ENCODE data around the gene NPY4R2.
"Not testable (repeated sequence)": the region's sequence is repeated elsewhere in the genome, so short reads cannot be mapped to it uniquely, and the experiment has no call there.

NPY4R2 gene

DNA sequence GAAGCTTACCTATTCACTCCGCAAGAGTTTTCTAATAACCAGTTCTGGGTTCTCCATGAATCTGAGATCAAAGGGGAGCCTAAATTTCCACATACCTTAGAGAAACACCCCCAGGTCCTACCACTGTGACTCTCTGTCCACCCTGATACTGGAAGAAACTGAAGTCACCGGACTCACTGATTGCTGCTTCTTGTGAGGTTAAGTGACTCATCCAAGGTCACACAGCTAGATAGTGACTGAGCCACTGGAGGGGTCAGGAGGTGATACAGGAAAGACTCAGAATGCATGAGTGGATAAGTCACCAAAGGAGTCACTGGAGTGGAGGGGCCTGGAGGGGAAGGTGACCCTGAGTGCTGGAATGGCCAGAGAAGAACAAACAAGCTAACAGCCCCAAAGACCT is 9.8 kb downstream of the NPY4R2 start:
- not testable (repeated sequence) for DNase-seq (ENCODE audit: low read depth in 4 of 4, low spot score in 1 of 4)

DNA sequence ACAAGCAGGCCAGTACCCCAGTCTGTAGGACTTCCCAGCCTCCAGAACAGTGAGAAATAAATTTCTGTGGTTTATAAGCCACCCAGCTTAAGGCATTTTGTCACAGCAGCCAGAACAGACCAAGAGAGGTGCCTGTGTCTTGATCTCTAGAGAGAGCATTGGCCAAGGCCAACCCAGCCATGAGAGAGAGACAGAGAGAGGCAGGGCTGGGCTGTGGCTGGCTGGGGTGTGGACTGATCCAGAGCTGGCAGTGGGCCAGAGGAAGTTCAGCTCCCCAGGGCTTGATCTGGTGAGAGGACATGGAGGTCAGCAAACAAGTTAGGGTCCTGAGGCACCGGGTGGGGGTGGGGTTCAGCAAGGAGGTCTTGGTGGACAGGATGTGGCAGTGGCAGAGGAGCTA is 14.4 kb downstream of the NPY4R2 start:
- not testable (repeated sequence) for DNase-seq (ENCODE audit: low read depth in 4 of 4, low spot score in 1 of 4)

DNA sequence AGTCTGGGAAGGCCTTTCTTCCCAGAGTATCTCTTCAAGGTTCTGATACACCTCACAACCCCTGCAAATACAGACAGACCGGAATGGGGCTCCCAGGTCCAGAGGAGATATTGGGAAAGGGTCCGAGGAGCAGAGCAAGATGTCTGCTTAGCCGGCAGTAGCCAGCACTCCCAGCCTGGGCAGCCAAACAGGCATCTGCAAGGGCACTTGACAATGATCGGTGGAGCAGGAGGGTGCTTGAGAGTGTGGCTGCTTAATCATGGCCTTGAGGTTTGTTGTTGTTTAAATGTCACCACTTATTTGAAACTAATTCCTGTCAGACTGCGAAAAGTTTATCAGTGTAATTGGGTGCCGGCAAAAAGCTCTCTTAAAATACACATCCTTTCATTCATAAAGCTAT is 15.0 kb downstream of the NPY4R2 start:
- not testable (repeated sequence) for DNase-seq (ENCODE audit: low read depth in 4 of 4, low spot score in 1 of 4)

DNA sequence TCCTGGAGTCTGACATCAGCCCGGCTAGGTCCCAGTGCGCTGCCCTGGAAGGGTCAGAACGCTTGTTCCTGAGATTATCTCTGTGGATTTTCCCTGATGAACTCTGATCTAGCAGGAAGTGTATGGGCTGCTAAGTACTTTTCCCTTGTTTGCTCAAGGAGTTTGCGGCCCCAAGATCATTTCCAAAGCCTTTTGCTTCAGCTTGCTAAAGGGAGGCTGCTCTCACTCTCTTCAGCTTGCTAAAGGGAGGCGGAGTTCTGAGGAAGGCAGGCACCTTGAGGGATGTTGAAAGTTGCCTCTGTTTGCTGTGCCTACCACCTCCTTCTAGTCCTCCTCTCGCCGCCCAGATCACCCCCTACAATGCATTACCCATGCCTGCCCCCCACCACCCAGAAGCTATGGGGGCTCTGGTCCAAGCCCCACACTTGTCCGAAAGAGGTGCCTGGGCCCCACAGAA is 18.3 kb downstream of the NPY4R2 start:
- DNase-seq (ENCODE audit: low read depth in 4 of 4, low spot score in 1 of 4) = not testable (repeated sequence)

DNA sequence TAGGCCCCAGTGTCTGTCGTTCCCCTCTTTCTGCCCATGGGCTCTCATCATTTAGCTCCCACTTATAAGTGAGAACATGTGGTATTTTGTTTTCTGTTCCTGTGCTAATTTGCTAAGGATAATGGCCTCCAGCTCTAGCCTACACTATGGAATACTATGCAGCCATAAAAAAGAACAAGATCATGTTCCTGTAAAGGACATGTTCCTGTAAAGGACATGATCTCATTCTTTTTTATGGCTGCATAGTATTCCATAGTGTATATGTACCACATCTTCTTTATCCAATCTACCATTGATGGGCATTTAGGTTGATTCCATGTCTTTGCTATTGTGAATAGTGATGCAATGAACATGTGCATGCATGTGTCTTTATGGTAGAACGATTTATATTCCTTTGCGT is 19.2 kb downstream of the NPY4R2 start:
- DNase-seq (ENCODE audit: low read depth in 4 of 4, low spot score in 1 of 4) = not testable (repeated sequence)

DNA sequence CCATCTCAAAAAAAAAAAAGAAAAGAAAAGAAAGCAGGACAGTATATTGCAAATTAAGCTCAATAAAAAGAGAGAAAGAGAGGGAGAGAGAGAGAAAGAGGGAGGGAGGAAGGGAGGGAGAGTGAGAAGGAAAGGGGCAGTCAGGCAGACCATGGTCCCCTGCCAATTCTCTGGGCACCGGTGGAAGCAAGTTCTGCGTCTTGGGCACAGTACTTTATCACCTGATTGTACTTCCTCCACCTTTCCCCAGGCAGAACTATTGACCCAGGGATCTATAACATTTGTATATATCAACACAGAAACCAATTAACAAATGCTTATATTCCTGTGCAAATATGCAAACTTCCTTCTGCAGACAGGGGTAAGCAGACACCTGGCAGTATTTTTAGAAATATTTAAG is 22.4 kb downstream of the NPY4R2 start:
- not testable (repeated sequence) for DNase-seq (ENCODE audit: low read depth in 4 of 4, low spot score in 1 of 4)

DNA sequence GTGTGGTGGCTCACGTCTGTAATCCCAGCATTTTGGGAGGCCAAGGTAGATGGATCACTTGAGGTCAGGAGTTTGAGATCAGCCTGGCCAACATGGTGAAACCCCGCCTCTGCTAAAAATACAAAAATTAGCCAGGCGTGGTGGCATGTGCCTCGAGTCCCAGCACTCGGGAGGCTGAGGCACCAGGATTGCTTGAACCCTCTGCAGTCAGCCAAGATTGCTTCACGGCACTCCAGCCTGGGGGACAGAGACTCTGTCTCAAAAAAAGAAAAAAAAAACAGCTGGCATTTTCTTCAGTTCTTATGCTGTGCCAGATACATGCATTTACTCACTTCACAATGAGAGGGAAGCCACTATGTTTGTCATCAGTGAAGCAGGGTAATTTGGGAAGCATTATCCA is 22.9 kb downstream of the NPY4R2 start:
- not testable (repeated sequence) for DNase-seq (ENCODE audit: low read depth in 4 of 4, low spot score in 1 of 4)

DNA sequence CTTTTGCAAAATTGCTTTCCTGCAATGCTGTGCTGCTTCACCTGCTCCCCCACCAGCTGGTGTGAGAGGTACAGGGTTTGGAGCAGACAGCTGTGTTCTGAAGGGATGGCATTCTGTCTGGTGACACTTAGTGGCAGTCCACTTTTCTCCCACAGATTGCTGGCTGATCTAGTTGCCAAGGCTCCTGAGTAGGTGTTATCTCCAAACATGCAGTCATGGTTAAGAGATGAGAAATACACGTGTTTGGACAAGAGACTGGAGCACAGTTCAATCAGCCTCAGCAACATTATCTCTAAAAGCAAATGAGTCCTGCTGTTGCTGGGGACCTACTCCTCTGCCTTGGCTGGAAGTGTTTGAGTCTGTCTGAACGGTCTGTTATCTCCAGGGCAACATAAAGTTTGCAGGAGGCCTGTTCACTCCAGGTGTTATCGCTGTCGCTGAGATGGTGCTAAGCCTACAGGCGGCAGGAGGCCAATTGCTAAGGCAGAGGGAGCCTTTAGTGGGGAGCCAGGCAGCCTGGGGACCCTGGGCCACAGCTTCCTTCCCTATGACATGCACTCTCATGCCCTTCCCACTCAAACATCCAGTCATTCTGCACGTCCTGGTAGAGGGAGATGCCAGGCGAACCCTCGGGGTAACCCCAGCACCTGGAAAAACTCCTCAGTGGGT is 24.0 kb downstream of the NPY4R2 start:
- DNase-seq (ENCODE audit: low read depth in 4 of 4, low spot score in 1 of 4) = not testable (repeated sequence)

DNA sequence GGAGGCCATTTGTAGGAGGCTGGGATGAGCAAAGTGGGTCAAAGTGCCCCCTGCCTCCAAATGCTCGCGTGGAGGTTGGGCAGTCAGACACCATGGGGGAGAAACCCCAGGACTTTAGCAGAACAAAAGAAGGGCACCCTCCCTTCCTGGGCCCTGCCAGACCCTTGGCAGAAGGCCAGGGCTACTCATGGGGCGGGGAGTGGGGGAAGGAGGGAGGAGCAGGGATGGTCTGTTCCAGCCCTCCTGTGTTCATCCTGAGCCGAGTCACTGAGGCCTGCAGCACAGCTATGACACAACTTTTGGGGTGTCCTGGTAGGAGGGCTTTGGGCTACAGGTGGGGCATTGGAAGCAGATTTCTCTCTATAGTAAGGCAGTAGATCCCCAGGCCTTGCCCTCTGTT is 24.9 kb downstream of the NPY4R2 start:
- not testable (repeated sequence) for DNase-seq (ENCODE audit: low read depth in 4 of 4, low spot score in 1 of 4)

DNA sequence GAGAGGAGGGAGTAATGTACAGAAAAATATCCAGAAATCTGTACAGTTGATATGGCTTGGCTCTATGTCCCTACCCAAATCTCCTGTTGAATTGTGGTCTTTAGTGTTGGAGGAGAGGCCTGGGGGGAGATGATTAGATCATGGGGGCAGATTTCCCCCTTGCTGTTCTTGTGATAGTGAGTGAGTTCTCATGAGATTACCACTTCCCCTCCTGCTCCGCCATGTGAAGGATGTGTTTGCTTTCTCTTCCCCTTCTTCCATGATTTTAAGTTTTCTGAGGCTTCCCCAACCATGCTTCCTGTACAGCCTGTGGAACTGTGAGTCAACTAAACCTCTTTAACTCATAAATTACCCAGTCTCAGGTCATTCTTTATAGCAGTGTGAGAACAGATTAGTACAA is 29.0 kb downstream of the NPY4R2 start:
- not testable (repeated sequence) for DNase-seq (ENCODE audit: low read depth in 4 of 4, low spot score in 1 of 4)

DNA sequence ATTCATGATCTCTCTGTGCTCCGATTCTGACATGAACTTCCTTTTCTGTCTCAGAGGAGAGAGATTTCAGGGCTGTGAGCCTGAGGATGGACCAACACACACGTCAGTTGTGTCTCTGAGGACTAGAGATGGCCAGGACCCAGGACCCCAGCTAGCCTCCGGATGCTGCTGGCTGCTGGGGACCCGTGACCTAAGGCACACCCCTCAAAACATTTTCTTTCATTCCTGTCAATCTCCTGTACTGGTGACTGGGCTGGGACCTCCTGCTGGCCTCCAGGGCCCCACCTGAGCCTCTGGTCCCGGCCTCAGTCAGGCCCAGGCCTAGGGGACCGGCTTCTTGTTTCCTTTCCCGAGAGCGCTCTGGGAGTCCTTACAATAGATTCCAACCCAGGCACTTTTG is 38.7 kb downstream of the NPY4R2 start:
- not testable (repeated sequence) for DNase-seq (ENCODE audit: low read depth in 4 of 4, low spot score in 1 of 4)

DNA sequence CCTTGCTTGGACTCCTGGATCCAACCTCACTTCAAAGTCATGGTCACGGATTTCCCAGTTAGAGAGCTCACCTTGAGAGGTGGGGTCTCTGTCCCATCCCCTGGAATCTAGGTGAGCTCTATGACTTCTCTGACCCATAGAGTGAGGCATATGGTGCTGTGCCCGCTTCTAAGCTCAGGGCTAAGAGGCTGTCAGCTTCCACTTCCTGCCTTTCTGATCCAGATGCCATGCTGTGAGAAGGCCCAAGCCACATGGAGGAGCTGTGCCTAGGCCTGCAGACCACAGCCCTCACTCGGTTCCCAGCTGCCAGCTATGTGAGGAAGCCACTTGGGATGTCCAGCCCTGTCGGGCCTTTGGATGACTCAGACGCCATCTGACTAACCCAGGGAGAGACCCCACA is 41.2 kb downstream of the NPY4R2 start:
- DNase-seq (ENCODE audit: low read depth in 4 of 4, low spot score in 1 of 4) = not testable (repeated sequence)

DNA sequence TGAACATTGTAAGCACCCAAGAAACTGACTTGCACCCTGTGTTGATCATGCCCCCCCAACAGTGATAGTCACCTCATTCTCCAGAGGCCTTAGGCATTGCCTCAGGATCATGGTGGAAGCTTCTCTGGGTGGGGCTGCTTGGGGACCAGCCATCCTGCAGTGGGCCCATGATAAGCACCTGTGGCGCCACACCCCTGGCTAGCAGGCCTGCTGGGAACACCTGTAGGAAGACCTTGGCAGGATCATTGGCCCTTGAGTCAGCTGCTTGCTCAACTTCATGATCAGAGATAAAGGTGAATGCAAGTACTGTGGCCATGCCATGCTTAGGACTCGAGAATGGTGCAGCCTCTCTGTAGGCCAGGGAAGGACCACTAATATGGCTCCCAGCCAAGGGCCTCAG is 42.2 kb downstream of the NPY4R2 start:
- not testable (repeated sequence) for DNase-seq (ENCODE audit: low read depth in 4 of 4, low spot score in 1 of 4)

DNA sequence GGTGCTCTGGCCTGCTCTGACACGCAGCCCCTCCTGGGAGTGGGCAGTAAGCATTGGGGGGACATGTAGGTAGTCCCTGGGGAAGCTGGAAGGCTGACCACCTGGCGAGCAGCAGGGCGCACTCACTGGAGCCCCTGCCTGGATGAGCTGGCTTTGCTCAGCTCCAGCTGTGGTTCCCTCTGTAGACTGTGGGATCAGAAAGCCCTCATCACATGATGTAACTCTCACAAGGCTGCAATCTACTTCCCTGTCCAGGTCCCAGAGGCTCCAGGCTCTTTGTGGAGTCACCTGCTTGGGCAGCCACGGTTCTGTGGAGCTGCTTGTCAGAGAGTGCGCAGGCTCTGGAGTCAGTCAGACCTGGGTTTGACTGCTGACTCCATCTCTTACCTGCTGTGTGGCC is 44.3 kb downstream of the NPY4R2 start:
- DNase-seq (ENCODE audit: low read depth in 4 of 4, low spot score in 1 of 4) = not testable (repeated sequence)

DNA sequence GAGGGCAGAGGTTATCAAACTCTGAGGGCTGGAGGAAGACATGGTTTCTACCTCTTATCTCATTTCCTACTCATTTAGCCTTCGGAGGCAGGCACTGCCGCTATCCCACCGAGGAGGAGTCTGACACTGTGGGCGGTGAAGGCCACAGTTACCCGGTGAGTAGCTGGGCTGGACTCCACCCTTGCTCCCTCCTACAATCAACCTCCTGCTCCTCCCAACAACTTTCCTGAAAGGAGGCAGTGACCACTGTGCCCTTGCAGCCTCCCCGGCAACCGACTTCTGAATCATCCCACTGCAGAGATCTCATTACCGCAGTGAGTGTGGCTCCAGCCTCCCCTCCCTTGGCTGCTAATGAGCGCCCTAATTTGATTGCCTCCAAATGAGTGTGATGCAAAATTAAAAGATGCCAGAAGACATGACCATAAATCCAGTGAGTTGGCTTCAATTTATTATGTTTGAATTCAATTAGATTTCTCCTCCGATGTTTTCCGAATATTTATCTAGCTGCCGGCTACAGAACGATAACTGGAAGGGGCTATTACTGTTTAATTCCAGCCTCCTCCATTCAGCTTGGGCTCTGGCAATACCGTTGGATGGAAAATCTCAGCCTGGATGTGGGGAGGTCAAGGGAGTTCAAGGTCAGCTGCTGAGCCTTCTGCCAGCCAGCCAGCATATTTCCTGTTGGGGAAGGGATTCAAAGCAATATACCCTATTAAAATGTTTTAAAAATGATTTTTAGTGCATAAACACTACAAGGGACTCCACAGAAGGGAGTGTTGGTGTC is 46.0 kb downstream of the NPY4R2 start:
- DNase-seq (ENCODE audit: low read depth in 4 of 4, low spot score in 1 of 4) = not testable (repeated sequence)

DNA sequence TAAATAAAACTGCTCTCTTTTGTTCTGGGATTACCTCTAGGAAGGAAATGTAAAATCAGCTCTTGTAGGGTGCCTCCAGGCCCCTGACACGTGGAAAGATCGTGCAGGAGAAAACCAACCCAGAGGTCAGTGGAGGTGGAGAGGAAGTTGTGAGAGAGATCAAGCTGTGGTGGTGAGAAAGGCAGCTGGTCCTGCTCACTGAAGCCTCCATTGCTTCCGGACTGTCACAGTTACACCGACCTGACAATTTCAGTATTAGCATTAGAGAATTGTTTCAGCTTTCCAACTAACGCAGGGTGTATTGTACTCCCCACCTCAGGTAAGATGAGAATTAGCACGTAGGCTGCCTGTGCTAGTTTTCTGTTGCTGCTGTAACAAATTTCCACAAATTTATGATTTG is 50.5 kb downstream of the NPY4R2 start:
- not testable (repeated sequence) for DNase-seq (ENCODE audit: low read depth in 4 of 4, low spot score in 1 of 4)

DNA sequence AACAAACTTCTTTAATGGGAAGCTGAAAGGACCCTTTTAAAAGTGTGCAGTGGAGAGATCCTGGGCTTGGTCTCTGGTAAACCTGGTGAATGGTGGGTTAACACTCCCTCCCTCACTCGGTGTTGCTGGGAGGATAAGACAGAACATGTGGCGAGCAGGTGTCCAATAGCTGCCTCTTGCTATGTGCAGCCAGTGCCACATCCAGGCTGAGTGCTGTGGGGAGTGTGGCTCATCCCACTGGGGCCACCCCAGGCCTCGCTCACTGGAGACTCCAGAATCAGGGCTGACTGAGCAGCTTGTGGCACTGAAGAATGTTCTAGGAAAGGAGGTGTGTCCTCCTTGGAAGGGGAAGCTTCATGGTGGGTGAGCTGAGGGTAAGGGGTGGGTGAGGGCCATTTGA is 51.6 kb downstream of the NPY4R2 start:
- not testable (repeated sequence) for DNase-seq (ENCODE audit: low read depth in 4 of 4, low spot score in 1 of 4)

DNA sequence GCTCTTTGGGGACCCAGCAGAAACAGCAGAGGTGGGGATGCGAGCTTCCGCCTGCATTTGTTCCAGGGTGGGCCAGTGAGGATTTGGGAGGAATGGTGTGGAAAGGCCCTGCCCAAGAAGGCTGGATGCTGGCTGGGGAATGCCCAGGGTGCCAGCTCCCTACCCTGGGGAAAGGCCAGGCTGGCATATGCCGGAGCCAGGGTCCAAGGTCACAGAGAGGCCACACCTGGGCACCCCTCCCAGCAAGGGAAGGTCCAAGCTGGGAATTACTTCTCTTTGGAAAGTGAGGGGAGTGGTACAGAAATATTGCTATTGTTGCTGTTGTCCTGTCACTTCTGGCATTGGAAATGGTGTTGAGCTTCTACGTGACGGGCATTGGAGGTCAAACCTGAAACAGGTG is 53.1 kb downstream of the NPY4R2 start:
- not testable (repeated sequence) for DNase-seq (ENCODE audit: low read depth in 4 of 4, low spot score in 1 of 4)

DNA sequence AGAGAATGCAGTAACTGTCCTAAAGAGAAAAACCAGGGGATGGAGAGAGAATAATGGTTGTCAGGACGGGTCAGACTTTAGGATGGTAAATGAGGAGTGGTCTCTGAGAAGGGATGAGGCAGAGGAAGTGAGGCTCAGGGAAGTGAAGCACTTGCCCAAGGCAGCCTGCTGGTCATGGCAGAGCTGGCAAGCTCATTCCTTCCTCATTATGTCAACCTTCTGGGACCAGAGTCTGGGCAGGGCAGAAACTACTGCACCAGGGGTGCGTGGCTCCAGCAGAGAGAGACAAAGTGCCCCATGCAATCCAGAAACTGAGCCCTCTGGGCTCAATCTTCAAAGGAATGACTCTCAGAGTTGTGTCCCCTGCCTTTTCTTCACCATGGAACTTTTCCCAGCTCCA is 53.6 kb downstream of the NPY4R2 start:
- not testable (repeated sequence) for DNase-seq (ENCODE audit: low read depth in 4 of 4, low spot score in 1 of 4)

Data from stimulated activated CD4-positive, alpha-beta T cell treated with anti-CD3 and anti-CD28 coated beads, Interleukin-1b, Interleukin-23, amount 100 ng/mL, for 24 hours (primary cell).